Natural killer cell treated with Interleukin-12 subunit alpha and Interleukin-12 subunit beta and Interleukin-15 and Interleukin-18, amount 100 ng/mL, for 72 hours (primary cell): ENCODE results near the gene NLRC3. TPM values are rescaled to one million over a fixed set of nuclear protein-coding genes. Genes with fewer than 3 reads are reported as not detected.
A peak's percentile ranks its signal among the peaks of the same experiment; 100 is the strongest.

ENCODE experiments used
- ATAC-seq, 2 donors: fragments of 150-1000 bp; cut with Tn5 transposase in 1 of 2; sonication (Bioruptor Pico), chemical (Tn5 transposase) in 1 of 2; 2 replicates each; pipeline ENCODE4 v1.10.0; 2021
- DNase-seq: peaks from one replicate; pipeline ENCODE4 v3.0.0; 2022; ENCODE audit warnings: low spot score
- H3K27ac Mint-ChIP-seq, 2 donors: 1 replicate in 1 of 2; 2 replicates in 1 of 2; pipeline ENCODE4 v1.8.0; 2022; ENCODE audit warnings: mixed read lengths in 2 of 2, mild to moderate bottlenecking in 1 of 2, moderate library complexity in 1 of 2
- H3K27me3 Mint-ChIP-seq, 2 donors: 1 replicate in 1 of 2; 2 replicates in 1 of 2; pipeline ENCODE4 v1.8.0; 2022; ENCODE audit warnings: mixed read lengths in 2 of 2
- H3K36me3 Mint-ChIP-seq: one replicate; pipeline ENCODE4 v1.8.0; 2022; ENCODE audit warnings: mixed read lengths
- H3K4me1 Mint-ChIP-seq, 2 donors: 1 replicate in 1 of 2; 2 replicates in 1 of 2; pipeline ENCODE4 v1.8.0; 2022; ENCODE audit warnings: low read depth in 2 of 2, mixed read lengths in 2 of 2, mild to moderate bottlenecking in 1 of 2
- H3K4me3 Mint-ChIP-seq: one replicate; pipeline ENCODE4 v1.8.0; 2022; ENCODE audit warnings: mixed read lengths
- H3K9me3 Mint-ChIP-seq: 2 replicates; pipeline ENCODE4 v1.8.0; 2022; ENCODE audit warnings: mixed read lengths
- total RNA-seq, 2 donors: library from RNA; stranded (reverse); gene quantifications; one replicate each; pipeline ENCODE4 v1.2.3, GENCODE V29; 2022

NLRC3 gene
- total RNA-seq, 2 donors from 2014 or later = 48.3 to 61.8 TPM

DNA sequence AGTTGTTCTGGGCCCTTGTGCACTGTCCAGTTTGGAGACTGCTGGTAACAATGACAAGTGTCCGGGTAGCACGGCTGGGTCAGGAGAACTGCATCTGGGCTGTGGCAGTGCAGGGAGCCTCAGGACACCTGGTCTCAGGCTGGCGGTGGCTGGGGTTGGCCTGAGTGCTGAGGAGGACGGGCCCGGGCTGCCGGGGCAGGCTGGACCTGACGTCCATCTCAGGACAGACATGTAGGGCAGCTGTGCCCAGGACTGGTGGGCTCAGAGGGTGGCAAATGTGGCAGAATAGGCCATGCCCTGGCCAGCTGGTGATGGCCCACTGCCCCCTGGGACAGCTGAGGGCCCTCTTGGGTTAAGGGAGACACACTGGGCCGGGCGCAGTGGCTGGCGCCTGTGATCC, 4.2 kb upstream of the NLRC3 start:
- Mint-ChIP-seq H3K27me3 (no peaks in the 10 kb centered on the region), H3K4me3 (no peak overlapping the region), H3K4me1 (peaks cover 25 to 28% of the 10 kb centered on the region in 2 donors), H3K27ac (no peak overlapping the region), H3K9me3 (no peaks in the 10 kb centered on the region), H3K36me3 (no peaks in the 10 kb centered on the region)
- ATAC-seq (no peak), DNase-seq (peak; percentile 25)

DNA sequence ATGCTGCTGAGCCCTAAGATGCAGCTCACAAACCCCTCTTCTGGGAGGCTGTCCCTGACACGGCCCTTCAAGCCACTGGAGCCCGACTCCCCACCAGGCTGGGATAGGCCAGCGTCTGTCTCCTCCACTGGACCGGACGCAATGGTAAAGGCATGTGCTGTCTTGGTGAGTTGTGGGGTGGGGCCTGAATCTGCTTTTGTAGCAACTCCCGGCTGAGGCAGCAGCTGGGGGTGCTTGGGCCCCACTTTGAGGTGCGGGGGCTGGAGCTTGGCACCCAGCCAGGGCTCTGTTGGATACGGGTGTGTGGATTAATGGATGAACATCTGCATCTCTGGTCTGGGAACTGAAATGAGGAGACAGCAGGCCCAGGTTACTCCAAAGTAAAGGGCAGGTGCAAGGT, 3.5 kb upstream of the NLRC3 start:
- Mint-ChIP-seq H3K27me3 (no peaks in the 10 kb centered on the region), H3K4me3 (no peak overlapping the region), H3K4me1 (peaks cover 25 to 26% of the 10 kb centered on the region in 2 donors), H3K9me3 (no peaks in the 10 kb centered on the region), H3K27ac (no peak overlapping the region), H3K36me3 (no peaks in the 10 kb centered on the region)
- DNase-seq = no peak
- no peak for ATAC-seq

DNA sequence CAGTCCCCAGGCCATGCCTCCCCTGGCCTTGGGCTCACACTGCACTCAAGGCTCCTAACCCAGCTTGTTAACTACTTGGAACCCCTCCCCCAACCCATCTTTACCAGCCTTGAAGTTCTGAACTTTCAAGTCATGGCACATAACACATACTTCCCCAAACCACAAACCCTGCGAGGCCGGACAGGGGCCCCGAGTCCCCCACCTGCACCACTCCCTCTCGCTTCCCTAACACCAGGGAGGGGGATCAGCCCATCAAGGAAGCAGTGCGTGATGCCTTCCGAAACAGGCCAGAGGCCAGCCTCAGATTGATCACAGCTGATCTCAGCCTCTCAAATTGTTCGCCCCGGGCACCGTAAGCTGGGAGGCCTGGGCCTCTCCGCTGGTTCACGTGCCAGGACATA, 3.0 kb upstream of the NLRC3 start:
- Mint-ChIP-seq H3K27me3 (no peaks in the 10 kb centered on the region), H3K9me3 (no peaks in the 10 kb centered on the region), H3K4me1 (peaks cover 23 to 29% of the 10 kb centered on the region in 2 donors), H3K4me3 (no peak overlapping the region), H3K36me3 (no peaks in the 10 kb centered on the region), H3K27ac (peak overlapping the region; percentile 97 to 99)
- ATAC-seq (no peak), DNase-seq (no peak)

DNA sequence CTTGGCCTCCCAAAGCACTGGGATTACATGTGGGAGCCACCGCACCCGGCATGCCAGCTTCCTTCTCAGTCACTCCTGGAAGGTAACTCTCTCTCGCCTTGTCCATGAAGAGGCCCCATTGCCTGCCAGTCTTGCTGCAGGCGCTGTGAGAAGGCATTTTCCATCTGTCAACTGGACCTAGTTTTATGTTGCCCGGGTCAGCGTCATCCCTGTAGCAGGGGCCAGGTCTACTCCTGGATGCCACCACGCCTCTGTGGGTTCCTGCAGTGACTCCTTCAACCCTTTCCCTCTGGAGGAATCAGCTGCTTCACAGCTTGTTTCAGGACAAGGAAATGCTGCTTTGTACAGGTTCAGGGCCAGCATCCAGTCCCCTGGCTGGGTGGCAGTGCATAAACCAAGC, 2.6 kb upstream of the NLRC3 start:
- Mint-ChIP-seq H3K9me3 (no peaks in the 10 kb centered on the region), H3K4me3 (peak overlapping the region; percentile 53), H3K27me3 (no peaks in the 10 kb centered on the region), H3K27ac (peak overlapping the region; percentile 97 to 99), H3K4me1 (peaks cover 23 to 32% of the 10 kb centered on the region in 2 donors), H3K36me3 (no peaks in the 10 kb centered on the region)
- DNase-seq (no peak), ATAC-seq (no peak)

DNA sequence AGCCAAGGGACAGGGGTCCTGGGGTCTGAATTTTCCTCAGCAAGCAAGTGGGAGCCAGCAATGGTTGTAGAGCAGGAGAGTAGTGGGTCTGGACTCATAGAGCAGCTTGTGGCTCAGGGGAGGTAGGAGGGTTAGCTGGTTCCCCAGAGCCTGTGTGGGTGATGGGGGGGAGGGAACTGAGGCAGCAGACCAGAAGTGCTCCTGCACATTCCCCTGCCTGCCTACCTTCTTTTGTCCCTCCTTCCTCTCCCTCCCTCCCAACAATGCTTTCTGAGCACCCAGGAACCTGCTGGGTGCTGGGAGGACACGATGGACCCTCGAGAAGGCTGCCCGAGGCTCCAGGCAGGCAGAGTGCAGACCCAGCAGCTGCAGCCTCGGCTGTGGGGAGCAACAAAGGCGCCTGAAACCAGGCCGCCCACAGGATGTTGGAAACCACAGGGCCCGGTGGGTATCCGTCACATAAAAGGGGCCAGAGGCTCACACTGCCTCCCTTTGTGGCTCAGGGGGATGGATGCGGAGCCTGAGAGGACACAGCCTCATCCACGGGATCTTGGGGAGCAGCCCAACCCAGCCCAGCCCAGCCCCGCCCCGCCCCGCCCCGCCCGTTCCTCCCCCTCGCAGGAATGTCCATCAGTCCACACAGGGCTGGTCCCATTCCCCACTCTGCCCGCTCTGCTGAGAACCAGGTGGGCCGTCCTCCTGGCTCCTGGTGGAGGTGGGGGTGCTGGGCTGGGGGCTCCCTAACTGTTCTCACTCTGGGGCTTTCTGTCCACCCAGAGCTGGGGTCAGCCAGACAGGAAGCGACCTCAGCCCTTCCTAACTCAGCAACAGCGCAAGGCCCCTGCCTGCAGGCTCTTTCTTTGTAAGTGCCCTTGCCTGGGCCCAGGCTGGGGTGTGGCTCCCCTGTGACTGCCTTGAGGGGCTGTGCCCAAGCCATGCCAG, 1.7 kb upstream of the NLRC3 start:
- Mint-ChIP-seq H3K9me3 (no peaks in the 10 kb centered on the region), H3K27me3 (no peaks in the 10 kb centered on the region), H3K4me1 (peaks cover 23 to 32% of the 10 kb centered on the region in 2 donors), H3K4me3 (peak overlapping the region; percentile 90), H3K27ac (peak overlapping the region; percentile 97 to 99), H3K36me3 (no peaks in the 10 kb centered on the region)
- peak; percentile 74 to 87 for ATAC-seq
- DNase-seq = peak; percentile 79

DNA sequence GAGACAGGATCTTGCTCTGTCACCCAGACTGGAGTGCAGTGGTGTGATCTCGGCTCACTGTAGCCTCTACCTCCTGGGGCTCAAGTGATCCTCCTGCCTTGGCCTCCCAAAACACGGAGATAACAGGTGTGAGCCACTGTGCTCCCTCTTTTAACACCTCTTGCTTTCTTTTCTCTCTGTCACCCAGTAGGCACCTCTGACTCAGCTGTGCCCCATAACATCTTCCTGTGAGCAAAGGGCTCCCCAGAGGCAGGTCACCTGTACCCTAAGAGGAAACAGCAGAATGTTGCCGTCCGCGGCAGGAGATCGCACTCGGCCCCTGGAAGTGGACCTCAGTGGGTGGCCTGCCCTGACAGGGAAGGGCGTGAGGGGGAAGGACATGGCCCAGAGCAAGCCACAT, 918 bp upstream of the NLRC3 start:
- H3K9me3 Mint-ChIP-seq = no peaks in the 10 kb centered on the region
- no peaks in the 10 kb centered on the region for H3K27me3 Mint-ChIP-seq
- ATAC-seq = peak in 1 of 2 donors; percentile 46
- H3K4me3 Mint-ChIP-seq = peak overlapping the region; percentile 90
- no peaks in the 10 kb centered on the region for H3K36me3 Mint-ChIP-seq
- H3K4me1 Mint-ChIP-seq = peaks cover 23 to 36% of the 10 kb centered on the region in 2 donors
- no peak for DNase-seq
- peak overlapping the region; percentile 97 to 99 for H3K27ac Mint-ChIP-seq

DNA sequence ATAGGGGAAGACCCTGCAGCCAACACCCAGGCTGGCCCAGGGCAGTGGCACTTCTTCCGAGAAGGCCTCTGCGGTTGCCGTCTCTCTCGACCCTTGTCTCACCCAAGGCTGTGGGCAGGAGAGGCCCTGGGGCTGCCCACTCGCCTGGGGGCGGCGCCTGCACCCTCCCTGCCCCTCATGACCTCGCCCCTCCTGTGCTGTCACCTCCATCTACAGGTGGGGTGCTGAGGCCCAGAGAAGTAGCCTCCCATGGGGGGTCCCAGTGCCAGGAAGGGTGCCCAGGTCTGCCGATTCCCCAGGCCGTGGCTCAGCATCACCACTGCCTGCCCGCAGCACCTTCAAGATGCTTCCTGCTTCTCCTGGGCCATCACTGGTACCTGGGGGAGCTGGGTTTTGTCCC, 992 bp downstream of the NLRC3 start:
- peak; percentile 83 for DNase-seq
- peaks cover 23 to 41% of the 10 kb centered on the region in 2 donors for H3K4me1 Mint-ChIP-seq
- H3K4me3 Mint-ChIP-seq = peak overlapping the region; percentile 90
- H3K27ac Mint-ChIP-seq = peak overlapping the region; percentile 97 to 99
- no peaks in the 10 kb centered on the region for H3K9me3 Mint-ChIP-seq
- H3K27me3 Mint-ChIP-seq = no peaks in the 10 kb centered on the region
- H3K36me3 Mint-ChIP-seq = no peaks in the 10 kb centered on the region
- peak; percentile 45 to 80 for ATAC-seq

DNA sequence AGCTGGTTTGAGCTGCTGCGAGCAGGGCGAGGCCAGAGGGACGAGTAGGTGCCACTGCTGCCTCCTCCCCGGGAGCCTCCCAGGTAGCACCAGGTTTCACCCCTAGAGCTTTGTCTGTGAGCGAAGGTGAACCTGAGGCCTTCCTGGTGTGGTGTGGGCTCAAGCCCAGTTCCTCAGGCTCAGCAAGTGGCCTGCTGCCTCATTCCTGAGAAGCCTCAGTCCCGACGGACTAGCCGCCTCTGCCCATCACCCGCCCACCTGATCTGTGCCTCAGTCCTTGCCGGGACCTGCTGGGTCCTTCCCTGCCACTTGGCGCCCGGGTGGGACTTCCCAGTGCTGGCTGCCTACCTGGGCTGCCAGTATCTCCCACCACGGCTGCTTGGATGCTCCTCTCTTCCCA, 1.7 kb downstream of the NLRC3 start:
- H3K27me3 Mint-ChIP-seq = no peaks in the 10 kb centered on the region
- ATAC-seq (no peak), DNase-seq (no peak)
- H3K4me1 Mint-ChIP-seq = peaks cover 24 to 42% of the 10 kb centered on the region in 2 donors
- peaks cover 3% of the 10 kb centered on the region for H3K9me3 Mint-ChIP-seq
- peak overlapping the region; percentile 97 to 99 for H3K27ac Mint-ChIP-seq
- H3K36me3 Mint-ChIP-seq = peaks cover 4% of the 10 kb centered on the region
- H3K4me3 Mint-ChIP-seq = peak overlapping the region; percentile 90

DNA sequence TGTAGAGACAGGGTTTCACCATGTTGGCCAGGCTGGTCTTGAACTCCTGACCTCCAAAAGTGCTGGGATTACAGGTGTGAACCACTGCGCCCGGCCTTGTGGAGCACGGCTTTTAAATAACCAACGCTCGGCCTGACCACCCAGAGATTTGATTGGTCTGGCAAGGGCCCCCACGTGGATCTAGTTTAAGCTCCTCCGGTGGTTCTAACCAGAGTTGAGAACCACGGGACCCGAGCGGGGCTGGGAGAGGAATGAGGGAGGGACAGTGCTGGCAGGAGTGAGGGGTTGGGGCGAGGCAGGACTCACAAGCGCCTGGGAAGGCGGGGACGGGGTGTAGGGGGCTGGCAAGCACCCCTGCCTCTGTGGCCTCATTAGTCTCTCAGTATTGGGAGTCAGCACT, 3.0 kb downstream of the NLRC3 start:
- ATAC-seq (no peak), DNase-seq (no peak)
- Mint-ChIP-seq H3K36me3 (peaks cover 9% of the 10 kb centered on the region), H3K27me3 (no peaks in the 10 kb centered on the region), H3K9me3 (peaks cover 6% of the 10 kb centered on the region), H3K4me1 (peaks cover 25 to 38% of the 10 kb centered on the region in 2 donors), H3K27ac (peak overlapping the region; percentile 97 to 99), H3K4me3 (no peak overlapping the region)

DNA sequence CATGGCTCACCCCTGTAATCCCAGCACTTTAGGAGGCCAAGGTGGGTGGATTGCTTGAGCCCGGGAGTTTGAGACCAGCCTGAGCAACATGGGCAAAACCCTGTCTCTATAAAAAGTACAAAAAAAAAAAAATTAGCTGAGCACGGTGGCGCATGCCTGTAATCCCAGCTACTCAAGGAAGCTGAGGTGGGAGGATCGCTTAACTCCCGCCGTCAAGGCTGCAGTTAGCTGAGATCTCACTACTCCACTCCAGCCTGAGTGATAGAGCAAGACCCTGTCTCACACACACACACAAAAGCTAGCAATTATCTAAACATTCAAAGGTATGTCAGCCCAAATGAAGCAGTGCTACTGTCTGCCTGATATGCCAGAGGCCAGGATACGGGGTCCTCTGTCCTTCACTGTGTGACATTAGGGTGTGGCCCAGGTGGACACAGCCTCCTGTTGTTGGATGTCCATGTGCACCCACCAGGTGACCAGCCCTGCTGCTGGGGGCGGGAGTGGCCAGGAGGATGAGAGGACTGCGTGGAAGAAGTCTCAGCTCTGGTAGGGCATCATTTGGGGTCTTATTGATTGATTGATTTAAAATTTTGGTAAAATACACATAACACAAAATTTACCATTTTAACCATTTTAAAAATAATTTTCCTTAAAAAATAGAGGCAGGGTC, 3.9 kb downstream of the NLRC3 start:
- ATAC-seq = no peak
- Mint-ChIP-seq H3K27me3 (no peaks in the 10 kb centered on the region), H3K4me1 (peaks cover 22 to 36% of the 10 kb centered on the region in 2 donors), H3K27ac (peak overlapping the region; percentile 26 to 53), H3K4me3 (no peak overlapping the region), H3K9me3 (peaks cover 6% of the 10 kb centered on the region), H3K36me3 (peaks cover 9% of the 10 kb centered on the region)
- DNase-seq = no peak

DNA sequence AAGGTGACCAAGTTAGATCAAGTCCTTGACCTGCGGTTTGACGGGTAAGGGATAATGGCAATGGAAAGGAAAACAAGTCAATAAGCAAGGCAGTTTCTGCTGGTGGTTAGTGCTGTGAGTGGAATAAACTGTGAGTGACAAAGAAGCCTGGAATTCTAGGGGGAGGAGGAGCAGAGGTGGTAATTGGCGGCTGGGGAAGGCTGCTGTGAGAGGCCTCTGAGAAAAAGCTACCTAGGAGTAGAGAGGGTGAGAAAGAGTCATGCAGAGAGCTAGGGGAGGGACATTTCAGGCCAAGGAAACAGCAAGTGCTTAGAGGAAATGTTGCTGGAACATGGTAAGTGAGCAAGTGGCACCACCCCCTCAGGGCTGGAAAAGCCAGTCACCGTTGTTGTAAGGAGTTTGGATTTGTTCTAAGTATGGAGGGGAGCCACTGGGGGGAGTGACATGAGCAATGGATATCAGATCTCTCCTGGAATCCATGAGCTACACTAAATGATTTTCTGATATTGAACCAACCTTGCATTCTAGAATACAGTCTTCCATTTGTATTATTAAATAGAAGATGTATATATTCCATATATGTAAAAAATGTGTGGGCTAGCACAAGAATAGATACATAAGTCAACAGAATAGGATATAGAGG, 6.7 kb downstream of the NLRC3 start:
- ATAC-seq = no peak
- Mint-ChIP-seq H3K36me3 (peaks cover 9% of the 10 kb centered on the region), H3K27me3 (no peaks in the 10 kb centered on the region), H3K27ac (no peak overlapping the region), H3K9me3 (peaks cover 6% of the 10 kb centered on the region), H3K4me3 (peak overlapping the region; percentile 44), H3K4me1 (peaks cover 7 to 19% of the 10 kb centered on the region in 2 donors)
- no peak for DNase-seq

DNA sequence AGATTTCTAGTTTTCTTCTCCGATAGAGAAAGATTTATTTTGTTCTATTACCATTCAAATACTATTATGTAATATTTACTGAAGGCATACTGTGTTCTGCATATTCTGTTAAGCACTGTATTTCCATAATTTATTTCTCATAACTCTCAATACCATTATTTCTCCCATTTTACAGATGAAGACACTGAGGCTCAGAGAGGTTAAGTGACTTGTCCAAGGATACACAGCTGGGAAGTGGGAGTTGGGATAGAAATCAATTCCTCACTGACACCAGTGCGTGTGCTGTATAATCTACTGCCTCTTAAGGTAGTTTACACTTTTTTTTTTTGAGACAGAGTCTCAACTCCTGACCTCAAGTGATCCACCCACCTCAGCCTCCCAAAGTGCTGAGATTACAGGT, 7.4 kb downstream of the NLRC3 start:
- Mint-ChIP-seq H3K36me3 (peaks cover 9% of the 10 kb centered on the region), H3K4me3 (no peak overlapping the region)

DNA sequence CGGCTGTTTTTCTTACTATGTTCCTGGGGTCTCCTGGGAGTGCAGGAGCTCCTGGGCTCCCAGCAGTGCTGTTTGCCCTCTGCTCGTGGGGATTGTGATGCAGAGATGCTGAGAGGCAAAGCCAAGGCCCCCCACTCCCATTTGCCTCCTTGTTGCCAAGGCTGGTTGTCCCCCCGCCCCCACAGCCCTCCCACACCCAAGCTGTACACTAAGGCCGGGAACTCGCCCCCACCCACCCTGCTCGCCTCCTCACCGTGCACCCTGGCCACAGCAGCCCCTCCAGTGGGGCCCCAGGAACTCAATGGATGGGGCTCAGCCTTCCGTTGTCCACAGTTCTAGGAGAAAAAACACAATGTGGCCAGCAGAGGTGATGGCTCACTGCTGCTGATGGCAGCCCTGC, 10.2 kb downstream of the NLRC3 start:
- DNase-seq (no peak), ATAC-seq (peak in 1 of 2 donors; percentile 31)
- Mint-ChIP-seq H3K27me3 (no peaks in the 10 kb centered on the region), H3K4me1 (peaks cover 7 to 9% of the 10 kb centered on the region in 2 donors), H3K36me3 (peaks cover 9% of the 10 kb centered on the region), H3K9me3 (peaks cover 6% of the 10 kb centered on the region), H3K4me3 (no peak overlapping the region), H3K27ac (no peak overlapping the region)

More for the DNA sequence above, 7.4 kb downstream of the NLRC3 start:
- Mint-ChIP-seq H3K27ac (no peak overlapping the region), H3K9me3 (peaks cover 6% of the 10 kb centered on the region), H3K4me1 (peaks cover 7 to 13% of the 10 kb centered on the region in 2 donors), H3K27me3 (no peaks in the 10 kb centered on the region)
- ATAC-seq (no peak), DNase-seq (no peak)

DNA sequence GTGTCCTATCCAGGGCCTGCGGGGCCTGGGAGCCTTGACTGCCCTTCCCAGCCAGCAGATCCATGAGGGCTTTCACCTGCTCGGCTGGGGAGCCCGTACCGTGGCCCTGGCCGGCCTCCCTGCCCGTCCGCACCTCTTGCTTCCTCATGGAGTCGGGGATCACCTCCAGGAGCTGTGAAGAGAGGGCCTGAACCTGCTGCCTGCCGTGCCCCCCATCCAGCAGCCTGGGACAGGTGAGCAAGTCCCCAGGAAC, 12.4 kb downstream of the NLRC3 start:
- Mint-ChIP-seq H3K9me3 (no peaks in the 10 kb centered on the region), H3K4me3 (no peak overlapping the region), H3K36me3 (no peaks in the 10 kb centered on the region), H3K27ac (peak overlapping the region in 1 of 2 donors; percentile 82), H3K4me1 (peaks cover 0 to 3% of the 10 kb centered on the region in 2 donors), H3K27me3 (no peaks in the 10 kb centered on the region)
- DNase-seq (no peak), ATAC-seq (no peak)
